Esophagus muscularis mucosa (tissue), 4 donors: ENCODE data around the gene CAPZB. TPM values are rescaled to one million over a fixed set of nuclear protein-coding genes. Genes with fewer than 3 reads are reported as not detected.

ENCODE experiments used
- DNase-seq: peaks from one replicate; pipeline ENCODE4 v3.0.0-alpha.2; 2017; ENCODE audit errors: extremely low spot score
- H3K27ac ChIP-seq, 4 donors: fragments of 200-600 bp; sonication (generic); replicated peaks in 1 of 4; 1 replicate in 3 of 4; 2 replicates in 1 of 4; pipeline ENCODE4 v1.5.1; 2016 to 2019; ENCODE audit warnings: mild to moderate bottlenecking in 1 of 4
- H3K27me3 ChIP-seq, 4 donors: fragments of 200-600 bp; sonication (generic); one replicate each; pipeline versions ENCODE4 v1.5.1 to v1.6.0; 2016 to 2019
- H3K36me3 ChIP-seq, 4 donors: fragments of 200-600 bp; sonication (generic); one replicate each; pipeline ENCODE4 v1.5.1; 2016 to 2019
- H3K4me1 ChIP-seq, 4 donors: fragments of 200-600 bp; sonication (generic); one replicate each; pipeline ENCODE4 v1.5.1; 2016 to 2019
- H3K4me3 ChIP-seq, 4 donors: fragments of 200-600 bp; sonication (generic); 1 replicate in 2 of 4; 2 replicates in 2 of 4; pipeline ENCODE4 v1.5.1; 2016 to 2019; ENCODE audit warnings: mild to moderate bottlenecking in 4 of 4, moderate library complexity in 1 of 4
- H3K9me3 ChIP-seq, 4 donors: fragments of 200-600 bp; sonication (generic); 1 replicate in 3 of 4; 2 replicates in 1 of 4; pipeline ENCODE4 v1.5.1; 2016 to 2019
- CTCF ChIP-seq, 3 experiments: fragments of 200-600 bp in 2 of 3; fragments of 450-650 bp in 1 of 3; sonication (generic) in 2 of 3; IDR thresholded peaks; one replicate each; pipeline ENCODE4 v1.5.1; 2017 to 2019; ENCODE audit warnings: antibody characterized with exemption in 3 of 3, mild to moderate bottlenecking in 2 of 3, moderate library complexity in 1 of 3
- EP300 ChIP-seq: sonication (generic); formaldehyde crosslinking; IDR thresholded peaks from one replicate; pipeline ENCODE4 v1.6.1; 2017; ENCODE audit warnings: antibody characterized with exemption
- POLR2A ChIP-seq: fragments of 450-650 bp; IDR thresholded peaks from one replicate; pipeline ENCODE4 v1.6.1; 2017; ENCODE audit warnings: antibody characterized with exemption, moderate library complexity, mild to moderate bottlenecking, low read depth
- POLR2AphosphoS5 ChIP-seq, 2 donors: sonication (generic); formaldehyde crosslinking; IDR thresholded peaks; one replicate each; pipeline ENCODE4 v1.6.1; 2017; ENCODE audit warnings: antibody characterized with exemption in 2 of 2
- WGBS: methylation state at CpG from one replicate; pipeline ENCODE4 v1.1.5; 2018; 5-methylcytosine and 5-hydroxymethylcytosine counted together
- intact Hi-C: fragments of 100-400 bp; cut with DNase I; formaldehyde crosslinking; loops from one replicate; pipeline ENCODE4 v1.15.1; 2023
- total RNA-seq, 4 donors: library from RNA; depleted of rRNA; stranded (reverse); fragments of >200 nt; gene quantifications; one replicate each; pipeline versions ENCODE4 v1.1.0 to v1.2.1, GENCODE V29; 2016

CAPZB gene
- total RNA-seq, 4 donors from 2014 or later, result 186 to 261 (median 203) TPM

GRCh38 chr1:19366599-19367536 is 118.5 kb downstream of the CAPZB start:
- TF ChIP-seq POLR2AphosphoS5 (IDR thresholded peaks at IDR 0.05), result no peak
- TF ChIP-seq EP300, result no peak
- TF ChIP-seq POLR2A, result no peak
- no peak for TF ChIP-seq CTCF (IDR thresholded peaks at IDR 0.05)
- WGBS, result 90% methylated on average over 18 of the region's 18 CpGs
- Histone ChIP-seq H3K4me1 (peaks cover 44 to 84% (median 72%) of the 10 kb centered on the region in 4 donors), H3K4me3 (no peak overlapping the region), H3K27me3 (no peaks in the 10 kb centered on the region), H3K9me3 (no peaks in the 10 kb centered on the region), H3K27ac (peak overlapping the region; percentile 41 to 66 (median 58)), H3K36me3 (peaks cover 0 to 23% (median 17%) of the 10 kb centered on the region in 4 donors)
- DNase-seq, result no peak
- intact Hi-C loops, result no loop called here

- TF ChIP-seq POLR2A, result no peak
- no peaks in the 10 kb centered on the region for H3K27me3 ChIP-seq
- H3K27ac ChIP-seq, result peak overlapping the region; percentile 41 to 66 (median 58)
- DNase-seq, result no peak
- intact Hi-C loops, result no loop called here
- H3K4me3 ChIP-seq, result no peak overlapping the region
- peaks cover 0 to 16% (median 9%) of the 10 kb centered on the region in 4 donors for H3K36me3 ChIP-seq
- WGBS, result 78% methylated on average over 10 of the region's 10 CpGs
- no peaks in the 10 kb centered on the region for H3K9me3 ChIP-seq
- H3K4me1 ChIP-seq, result peaks cover 46 to 95% (median 81%) of the 10 kb centered on the region in 4 donors
Measured at GRCh38 chr1:19365721-19366120, 119.6 kb downstream of the CAPZB start.

- H3K4me1 ChIP-seq, result peaks cover 45 to 94% (median 81%) of the 10 kb centered on the region in 4 donors
- no peak for DNase-seq
- no peaks in the 10 kb centered on the region for H3K9me3 ChIP-seq
- no peak for TF ChIP-seq POLR2A
- TF ChIP-seq CTCF (IDR thresholded peaks at IDR 0.05), result no peak
- no peak for TF ChIP-seq EP300
- TF ChIP-seq POLR2AphosphoS5 (IDR thresholded peaks at IDR 0.05), result no peak
- peak overlapping the region; percentile 41 to 66 (median 58) for H3K27ac ChIP-seq
- H3K4me3 ChIP-seq, result no peak overlapping the region
- WGBS, result 70% methylated on average over 8 of the region's 8 CpGs
- no peaks in the 10 kb centered on the region for H3K27me3 ChIP-seq
- H3K36me3 ChIP-seq, result peaks cover 0 to 24% (median 9%) of the 10 kb centered on the region in 4 donors
- intact Hi-C loops, result no loop called here
Measured at GRCh38 chr1:19363536-19364152, 121.7 kb downstream of the CAPZB start.

GRCh38 chr1:19361611-19362147 is 123.7 kb downstream of the CAPZB start:
- H3K4me3 ChIP-seq, result no peak overlapping the region
- H3K4me1 ChIP-seq, result peaks cover 33 to 75% (median 63%) of the 10 kb centered on the region in 4 donors
- peak overlapping the region in 1 of 4 donors; percentile 27 for H3K27ac ChIP-seq
- intact Hi-C loops, result no loop called here
- H3K27me3 ChIP-seq, result no peaks in the 10 kb centered on the region
- H3K36me3 ChIP-seq, result peaks cover 3 to 34% (median 19%) of the 10 kb centered on the region in 4 donors
- no peak for TF ChIP-seq CTCF (IDR thresholded peaks at IDR 0.05)
- DNase-seq, result no peak
- H3K9me3 ChIP-seq, result no peaks in the 10 kb centered on the region
- 84% methylated on average over 8 of the region's 8 CpGs for WGBS
